SK-N-SH (cell line): ENCODE data around the gene RBMX.

Experiments used
- CHD2 ChIP-seq: fragments of 150-350 bp; IDR thresholded peaks from 2 replicates; pipeline ENCODE4 v1.6.1; 2018; ENCODE audit warnings: low read length; ENCODE audit not compliant: partially characterized antibody
- CTCF ChIP-seq: fragments of 200-600 bp; sonication (generic); IDR thresholded peaks from 2 replicates; pipeline ENCODE4 v1.6.1; 2017; ENCODE audit warnings: antibody characterized with exemption, mild to moderate bottlenecking, moderate library complexity
- EP300 ChIP-seq, 2 experiments: IDR thresholded peaks; 2 replicates each; pipeline versions ENCODE4 v1.4.0 to v1.6.1; 2012; ENCODE audit warnings: borderline replicate concordance in 1 of 2, low read depth in 1 of 2, low read length in 1 of 2
- GATA2 ChIP-seq: sonication (generic); formaldehyde crosslinking; IDR thresholded peaks from 2 replicates; pipeline ENCODE4 v1.5.0; 2020; ENCODE audit warnings: mild to moderate bottlenecking, missing genetic modification reagents
- MEF2A ChIP-seq: IDR thresholded peaks from 2 replicates; pipeline ENCODE4 v1.4.0; 2012; ENCODE audit warnings: low read depth, borderline replicate concordance
- PBX3 ChIP-seq: IDR thresholded peaks from 2 replicates; pipeline ENCODE4; 2012
- REST ChIP-seq: IDR thresholded peaks from 2 replicates; pipeline ENCODE4 v1.6.1; 2012; ENCODE audit warnings: mild to moderate bottlenecking, low read depth, low read length, moderate library complexity
- RFX5 ChIP-seq: IDR thresholded peaks from 2 replicates; pipeline ENCODE4 v1.6.1; 2012; ENCODE audit warnings: mild to moderate bottlenecking, improper control_type of control experiment, low read length
- SIN3A ChIP-seq: IDR thresholded peaks from 2 replicates; pipeline ENCODE4 v1.6.1; 2012; ENCODE audit warnings: low read depth, mild to moderate bottlenecking, low read length, moderate library complexity, borderline replicate concordance
- SMC3 ChIP-seq: IDR thresholded peaks from 2 replicates; pipeline ENCODE4 v1.6.1; 2012; ENCODE audit warnings: low read depth, low read length, improper control_type of control experiment
- TAF1 ChIP-seq: IDR thresholded peaks from 2 replicates; pipeline ENCODE4 v1.6.1; 2012; ENCODE audit warnings: low read depth, mild to moderate bottlenecking, low read length, moderate library complexity, borderline replicate concordance
- TCF12 ChIP-seq: IDR thresholded peaks from 2 replicates; pipeline ENCODE4 v1.4.0; 2012
- YY1 ChIP-seq: IDR thresholded peaks from 2 replicates; pipeline ENCODE4 v1.4.0; 2012; ENCODE audit warnings: low read depth, mild to moderate bottlenecking

GRCh38 chrX:136861877-136862276 lies 18.6 kb downstream of the RBMX start:
- no peak for TF ChIP-seq SMC3
- TF ChIP-seq CTCF: no peak
- no peak for TF ChIP-seq YY1
- TF ChIP-seq CHD2: no peak
- TF ChIP-seq GATA2 (CRISPR knock-in tag): no peak
- no peak for TF ChIP-seq REST
- no peak for TF ChIP-seq RFX5
- no peak for TF ChIP-seq EP300 (IDR thresholded peaks at IDR 0.05; ENCODE audit: borderline replicate concordance in 1 of 2, low read depth in 1 of 2, low read length in 1 of 2)
- TF ChIP-seq TCF12: no peak
- TF ChIP-seq SIN3A: no peak
- TF ChIP-seq PBX3: no peak
- no peak for TF ChIP-seq MEF2A
- no peak for TF ChIP-seq TAF1
